DMS79 (cell line): ENCODE measurements around the gene GABARAPL1.
"Not testable (repeated sequence)": the region's sequence is repeated elsewhere in the genome, so short reads cannot be mapped to it uniquely, and the experiment has no call there.

Experiments used
- DNase-seq: peaks from one replicate; lab custom pipeline; 2025; lab: John Stamatoyannopoulos, UW

Gene GABARAPL1

GRCh38 chr12:10212739-10213131 is at the start of gene GABARAPL1:
Gene GABARAPL1 (plus strand): TSS chr12:10212877. CDS start chr12:10213130, 253 bp downstream.
- DNase-seq, result peak; percentile 34

DNA sequence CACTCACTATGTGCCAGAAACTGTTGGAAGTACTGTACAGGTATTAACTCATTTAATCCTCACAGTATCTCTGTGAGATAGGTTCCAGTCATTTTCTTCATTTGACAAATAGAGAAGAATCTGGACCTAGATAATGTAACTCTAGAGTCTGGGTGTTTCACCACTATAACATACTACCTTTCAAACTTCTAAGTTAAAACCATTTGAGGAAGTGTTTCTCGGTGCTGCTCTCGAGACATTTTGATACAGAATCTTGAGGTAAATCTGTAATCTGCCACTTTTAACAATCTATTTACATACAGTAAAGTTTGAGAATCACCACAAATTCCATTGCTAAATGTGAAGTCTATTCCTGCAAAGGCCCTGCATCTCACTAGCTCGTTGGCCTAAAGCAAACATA is 49.6 kb upstream of the GABARAPL1 start:
- no peak for DNase-seq

GRCh38 chr12:10165421-10165820 is 47.3 kb upstream of the GABARAPL1 start:
- no peak for DNase-seq

DNA sequence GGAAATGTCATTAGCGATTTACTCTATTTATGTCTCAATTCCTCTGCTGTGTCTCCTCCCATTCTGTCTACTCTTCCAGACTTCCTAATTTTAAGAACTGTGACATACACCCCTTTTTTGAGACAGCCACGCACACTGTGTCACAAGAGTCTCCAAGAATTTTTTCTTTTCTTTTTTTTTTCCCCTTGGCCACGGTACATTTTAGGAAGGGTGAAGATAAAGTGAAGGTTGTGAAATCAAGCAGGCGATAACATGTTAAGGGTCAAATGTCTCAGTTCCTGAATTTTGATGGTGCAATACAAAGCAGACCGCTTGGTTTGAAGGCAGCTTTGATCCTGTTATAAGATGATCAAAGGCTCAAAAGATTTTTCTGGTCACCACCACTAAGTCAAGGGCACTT is 45.1 kb upstream of the GABARAPL1 start:
- no peak for DNase-seq

DNA sequence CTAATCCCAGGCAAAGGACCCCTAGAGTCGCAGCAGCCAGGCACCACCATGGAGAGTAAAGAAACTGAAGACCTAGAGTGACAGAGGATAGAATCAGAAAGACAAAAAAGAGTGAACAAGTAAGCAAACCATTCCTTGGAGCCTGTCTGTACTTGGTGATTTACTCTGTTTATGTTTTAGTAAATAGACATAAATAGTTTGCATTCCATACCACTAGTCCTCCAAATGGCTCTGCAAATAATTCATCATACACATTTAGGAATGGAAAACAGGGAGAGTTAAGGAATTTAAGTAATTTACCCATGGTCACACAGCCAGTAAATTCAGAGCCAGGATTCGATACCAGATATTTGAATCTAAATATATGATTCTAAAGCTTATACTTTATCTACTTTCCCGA is 43.6 kb upstream of the GABARAPL1 start:
- DNase-seq, result no peak

- DNase-seq, result no peak
Observed at GRCh38 chr12:10170216-10170615, 42.5 kb upstream of the GABARAPL1 start.

DNA sequence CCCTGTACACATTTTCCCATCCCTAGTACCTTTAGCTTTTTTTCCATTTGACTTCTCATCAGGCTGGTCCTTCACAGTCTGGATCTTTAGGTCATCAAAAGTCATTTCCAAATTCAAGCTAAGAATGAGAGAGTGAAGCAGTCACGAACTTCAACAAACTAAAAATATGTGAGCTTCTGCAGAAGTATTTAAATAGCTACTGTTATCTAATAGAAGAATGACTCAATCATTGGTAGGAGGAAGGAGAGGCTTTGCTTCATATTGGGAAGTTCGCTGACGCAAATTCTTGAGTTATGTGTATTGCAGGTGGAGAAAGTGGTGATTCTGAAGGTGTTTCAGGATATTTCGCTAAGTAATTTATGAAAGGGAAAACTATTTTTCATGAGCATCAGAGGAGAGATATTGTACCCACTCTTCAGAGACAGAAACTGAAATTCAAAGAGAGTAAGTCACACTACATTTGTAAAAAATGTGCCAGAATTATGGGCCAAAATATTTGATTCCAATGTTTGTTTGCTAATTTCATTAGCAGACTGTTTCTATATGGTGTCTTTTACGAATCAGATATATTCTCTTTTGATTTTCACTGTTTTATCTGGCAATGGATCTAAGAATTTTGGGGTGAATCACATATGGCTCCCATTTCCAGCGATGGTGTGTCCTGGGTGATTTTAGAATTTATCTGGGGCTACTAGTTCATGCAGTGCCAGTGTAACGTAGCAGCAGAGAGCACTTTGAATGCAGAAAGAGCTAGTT is 40.5 kb upstream of the GABARAPL1 start, which contains the start of gene OLR1:
Gene OLR1 (minus strand): TSS at position 160 of the 756 bp plus-strand sequence. CDS start 55 bp downstream, at position 105.
- no peak for DNase-seq

GRCh38 chr12:10174986-10175614 is 37.6 kb upstream of the GABARAPL1 start:
- no peak for DNase-seq

DNA sequence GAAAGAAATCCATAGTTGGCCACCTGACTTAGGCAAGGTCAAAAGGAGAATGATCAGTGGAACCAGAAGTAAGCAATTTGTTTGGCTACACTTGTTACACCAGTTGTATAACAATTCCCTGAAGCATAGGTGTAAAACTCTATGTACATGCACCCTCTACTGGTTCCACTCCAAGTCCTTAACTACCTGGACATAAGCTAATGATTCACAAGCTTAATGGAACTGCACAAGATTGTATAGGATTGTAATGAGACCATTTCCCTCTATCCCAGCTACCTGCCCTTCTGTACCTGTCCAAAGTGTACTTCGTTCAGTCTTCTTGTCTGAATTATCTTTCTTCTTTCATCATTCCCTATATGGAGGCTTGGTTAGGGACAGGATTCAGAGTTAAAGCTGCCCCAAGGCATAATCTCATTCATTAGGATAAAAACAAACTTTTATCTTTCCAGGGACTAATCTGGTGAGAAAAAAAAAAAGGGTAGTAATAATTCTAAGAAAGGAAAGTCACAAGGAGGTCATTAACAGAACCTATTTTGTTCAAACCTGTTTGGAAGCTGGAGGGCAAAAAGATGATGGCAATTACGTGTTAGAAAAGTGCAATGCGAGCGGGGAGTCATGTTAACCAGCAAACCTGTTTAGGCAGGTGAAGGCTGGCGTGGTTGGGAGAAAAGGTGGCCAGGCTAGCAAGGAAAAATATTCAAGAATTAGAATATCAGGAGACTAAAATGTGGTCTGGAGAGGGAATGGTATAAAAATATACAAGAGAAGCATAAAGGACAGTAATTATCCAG is 36.6 kb upstream of the GABARAPL1 start:
- no peak for DNase-seq

DNA sequence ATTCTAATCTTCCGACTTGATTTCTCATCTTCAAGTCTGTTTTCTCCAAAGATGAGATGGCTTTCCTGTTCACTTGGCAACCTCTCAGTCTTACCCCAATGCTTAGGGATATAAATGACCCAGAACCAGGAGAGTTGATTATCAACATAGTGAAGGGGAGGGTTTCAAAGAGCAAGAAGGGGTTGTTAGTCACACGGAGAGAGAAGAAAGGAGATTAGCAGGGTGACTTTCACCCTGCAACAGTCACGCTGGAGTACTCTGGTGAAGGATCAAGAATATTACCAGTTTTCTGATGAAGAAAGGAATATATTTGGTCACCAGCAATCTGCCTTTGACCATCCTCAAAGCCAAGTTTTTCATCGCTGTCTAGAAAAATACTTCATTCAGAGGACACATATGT is 33.9 kb upstream of the GABARAPL1 start, which contains the start of gene TMEM52B:
Gene TMEM52B (plus strand): TSS at position 212 of the 400 bp plus-strand sequence. CDS start 543 bp downstream, outside the sequence.
- DNase-seq, result no peak

DNA sequence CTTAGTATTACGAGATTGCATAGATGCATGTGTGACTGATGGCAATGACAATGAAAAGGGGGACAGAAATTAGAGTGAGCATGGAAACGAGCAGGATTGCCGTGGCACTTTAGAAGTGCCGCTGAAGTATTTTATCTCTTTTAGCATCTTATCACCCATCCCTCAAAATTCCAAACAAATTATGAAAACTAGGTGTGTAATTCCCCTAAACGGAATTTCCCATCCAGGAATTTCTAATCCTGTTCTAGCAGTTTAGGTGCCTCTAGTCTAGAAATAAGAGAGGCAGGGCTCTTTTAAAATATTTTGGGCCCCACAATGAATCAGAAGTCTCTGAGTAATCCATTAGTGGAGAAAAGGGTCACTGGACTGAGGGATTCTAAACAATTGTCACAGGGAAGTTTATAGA is 32.9 kb upstream of the GABARAPL1 start:
- DNase-seq, result no peak

- DNase-seq, result no peak
Observed at GRCh38 chr12:10182354-10183049, 30.2 kb upstream of the GABARAPL1 start.

DNA sequence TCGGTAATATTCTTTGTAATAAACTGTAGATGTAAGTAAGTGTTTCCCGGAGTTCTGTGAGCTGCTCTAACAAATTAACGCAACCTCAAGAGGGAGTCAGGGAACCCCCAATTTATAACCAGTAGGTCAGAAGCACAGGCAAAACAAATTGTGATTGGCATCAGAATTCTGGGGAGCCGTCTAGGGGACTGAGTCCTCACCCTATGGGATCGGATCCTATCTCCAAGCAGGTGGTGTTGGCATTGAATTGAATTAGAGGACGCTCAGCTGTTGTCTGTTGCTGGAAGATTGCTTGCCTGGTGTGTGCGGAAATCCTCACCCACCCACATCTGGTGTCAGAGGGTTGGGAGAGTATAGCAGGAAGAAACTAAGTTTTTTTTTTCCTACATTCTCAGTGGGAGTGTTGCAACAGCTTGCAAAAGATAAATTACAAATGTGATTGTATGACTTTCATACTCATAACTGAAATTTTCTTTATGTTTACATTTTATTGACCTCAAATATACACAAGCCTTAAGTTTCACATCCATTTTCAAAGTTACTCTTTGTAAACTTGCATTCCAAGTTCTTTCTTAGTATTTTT is 28.3 kb upstream of the GABARAPL1 start:
- DNase-seq, result no peak

GRCh38 chr12:10186299-10186698 is 26.4 kb upstream of the GABARAPL1 start:
- no peak for DNase-seq

DNA sequence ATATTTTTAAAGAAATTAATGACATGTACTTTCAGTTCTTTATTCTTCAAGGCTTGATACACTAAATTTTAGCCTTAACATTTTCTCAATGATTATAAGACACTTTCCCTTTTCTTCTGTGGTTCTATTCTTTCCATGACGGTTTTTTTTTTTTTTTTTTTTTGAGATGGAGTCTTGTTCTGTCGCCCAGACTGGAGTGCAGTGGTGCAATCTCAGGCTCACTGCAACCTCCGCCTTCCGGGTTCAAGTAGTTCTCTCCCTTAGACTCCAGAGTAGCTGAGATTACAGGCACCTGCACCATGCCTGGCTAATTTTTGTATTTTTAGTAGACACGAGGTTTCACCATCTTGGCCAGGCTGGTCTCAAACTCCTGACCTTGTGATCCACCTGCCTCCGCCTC is 25.7 kb upstream of the GABARAPL1 start:
- DNase-seq, result not testable (repeated sequence)

GRCh38 chr12:10189653-10190052 is 23.0 kb upstream of the GABARAPL1 start:
- no peak for DNase-seq

DNA sequence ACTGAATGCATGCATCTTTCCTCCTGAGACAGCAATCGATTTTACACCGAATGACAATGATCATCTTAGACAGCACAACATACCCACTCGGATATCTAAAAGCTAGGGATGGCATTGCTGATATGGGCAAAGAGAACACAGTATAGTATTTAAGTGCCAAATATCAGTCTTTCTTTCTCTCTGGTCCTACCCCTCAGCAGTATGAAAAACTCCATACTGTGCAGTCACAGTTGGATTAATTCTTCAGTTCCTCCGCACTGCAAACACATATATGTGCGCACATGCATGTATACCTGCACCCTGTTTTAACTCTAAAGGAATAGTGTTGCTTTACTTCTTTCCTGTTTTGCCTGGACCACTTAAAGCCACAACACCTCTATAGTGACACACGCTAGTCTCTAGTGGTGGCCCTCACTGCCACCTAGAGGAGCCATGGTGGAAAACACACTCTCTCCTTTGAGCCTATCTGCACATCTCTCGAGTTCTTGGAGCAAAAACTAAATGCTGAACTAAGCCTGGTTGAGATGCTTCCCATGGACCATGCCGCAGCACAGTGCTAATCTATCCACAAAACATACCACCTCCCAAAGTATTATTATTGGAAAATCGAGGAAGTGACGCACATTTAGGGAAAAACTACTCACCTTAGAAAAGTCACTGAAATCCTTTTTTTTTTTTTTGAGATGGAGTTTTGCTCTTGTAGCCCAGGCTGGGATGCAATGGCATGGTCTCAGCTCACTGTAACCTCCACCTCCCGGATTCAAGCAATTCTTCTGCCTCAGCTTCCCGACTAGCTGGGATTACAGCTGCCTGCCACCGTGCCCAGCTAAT is 21.9 kb upstream of the GABARAPL1 start:
- no peak for DNase-seq

DNA sequence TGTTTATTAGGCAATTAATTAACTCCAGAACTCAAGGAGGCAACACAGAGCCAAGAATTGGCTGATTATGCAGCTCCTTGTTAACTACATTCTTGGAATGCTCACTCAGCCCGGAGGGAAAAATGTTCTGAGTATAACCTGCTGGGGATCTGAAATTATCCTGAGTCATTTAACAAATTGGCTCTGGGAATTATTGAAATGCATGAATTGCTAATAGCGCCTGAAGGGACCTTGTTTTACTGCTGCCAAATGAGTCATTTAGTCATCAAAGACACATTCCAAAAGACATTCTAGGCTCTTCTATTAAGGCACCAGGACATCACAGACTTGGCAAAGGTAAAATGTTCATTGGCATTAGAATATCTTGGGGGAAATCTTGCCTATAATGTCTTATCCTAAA is 20.8 kb upstream of the GABARAPL1 start:
- no peak for DNase-seq

DNA sequence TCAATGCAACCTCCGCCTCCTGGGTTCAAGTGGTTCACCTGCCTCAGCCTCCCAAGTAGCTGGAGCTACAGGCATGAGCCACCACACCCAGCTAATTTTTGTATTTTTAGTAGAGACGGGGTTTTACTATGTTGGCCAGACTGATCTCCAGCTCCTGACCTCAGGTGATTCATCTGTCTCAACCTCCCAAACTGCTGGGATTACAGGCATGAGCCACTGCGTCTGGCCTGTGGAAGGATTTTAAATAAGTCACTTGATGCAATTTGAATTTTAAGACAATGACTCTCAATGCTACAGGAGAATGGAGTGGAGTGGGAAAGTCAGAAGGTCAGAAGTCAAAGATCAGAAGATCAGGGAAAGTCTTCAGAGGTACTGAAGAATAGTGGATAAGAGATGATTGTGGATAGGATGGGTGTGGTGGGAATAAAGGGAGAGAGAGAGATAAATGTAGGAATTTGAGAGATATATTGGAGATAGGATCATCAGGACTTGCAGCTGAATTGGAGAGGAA is 18.5 kb upstream of the GABARAPL1 start:
- no peak for DNase-seq

- no peak for DNase-seq
Observed at GRCh38 chr12:10196210-10196609, 16.5 kb upstream of the GABARAPL1 start.
